HG02610 (cell line): Measurements from ENCODE around the gene AS3MT.
"Not testable (repeated sequence)": the region's sequence is repeated elsewhere in the genome, so short reads cannot be mapped to it uniquely, and the experiment has no call there.

ENCODE experiments used
- ATAC-seq: cut with Tn5 transposase; IDR thresholded peaks from one replicate; pipeline ENCODE4 v1.9.1; 2021; ENCODE audit warnings: mild to moderate bottlenecking, moderate library complexity; ENCODE audit not compliant: unreplicated experiment

AS3MT gene, protein sequence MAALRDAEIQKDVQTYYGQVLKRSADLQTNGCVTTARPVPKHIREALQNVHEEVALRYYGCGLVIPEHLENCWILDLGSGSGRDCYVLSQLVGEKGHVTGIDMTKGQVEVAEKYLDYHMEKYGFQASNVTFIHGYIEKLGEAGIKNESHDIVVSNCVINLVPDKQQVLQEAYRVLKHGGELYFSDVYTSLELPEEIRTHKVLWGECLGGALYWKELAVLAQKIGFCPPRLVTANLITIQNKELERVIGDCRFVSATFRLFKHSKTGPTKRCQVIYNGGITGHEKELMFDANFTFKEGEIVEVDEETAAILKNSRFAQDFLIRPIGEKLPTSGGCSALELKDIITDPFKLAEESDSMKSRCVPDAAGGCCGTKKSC

DNA sequence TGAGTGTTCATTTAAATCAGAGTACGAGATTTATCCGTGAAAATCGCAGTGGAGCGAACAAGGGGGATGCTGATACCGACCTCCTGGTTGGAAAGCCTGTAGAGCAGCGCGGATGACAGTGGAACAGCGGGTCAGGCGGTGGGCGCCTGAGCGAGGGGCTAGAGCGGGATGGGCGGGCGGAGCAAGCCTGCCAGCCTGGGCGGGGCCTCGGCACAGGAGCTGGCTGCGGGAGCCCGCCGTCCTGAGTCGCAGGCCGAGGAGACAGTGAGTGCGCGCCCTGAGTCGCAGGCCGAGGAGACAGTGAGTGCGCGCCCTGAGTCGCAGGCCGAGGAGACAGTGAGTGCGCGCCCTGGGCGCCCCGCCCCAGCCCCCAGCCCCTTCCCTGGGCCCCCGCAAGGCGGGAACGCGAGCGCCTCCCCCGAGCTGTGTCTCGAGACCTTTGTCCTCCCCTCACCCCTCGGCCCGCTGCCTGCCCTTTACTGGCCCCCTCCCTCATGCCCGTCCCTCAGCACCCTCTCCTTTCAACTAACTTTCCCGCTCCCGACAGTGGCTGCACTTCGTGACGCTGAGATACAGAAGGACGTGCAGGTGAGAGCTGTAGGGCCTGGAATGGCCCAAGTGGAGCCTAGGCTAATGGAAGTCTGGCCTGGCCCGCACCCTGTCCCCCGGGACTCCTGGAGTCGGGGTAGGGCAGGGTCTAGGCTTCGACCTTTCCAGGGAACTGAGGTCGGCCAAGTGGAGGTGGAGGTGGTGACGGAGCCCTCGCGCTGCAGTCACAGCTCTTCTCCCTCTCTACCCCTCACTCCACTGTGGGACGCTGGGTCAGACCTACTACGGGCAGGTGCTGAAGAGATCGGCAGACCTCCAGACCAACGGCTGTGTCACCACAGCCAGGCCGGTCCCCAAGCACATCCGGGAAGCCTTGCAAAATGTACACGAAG, at the start of gene AS3MT:
TSS of gene AS3MT (plus strand) at position 213 of the 941 bp plus-strand sequence. CDS start at position 336, 123 bp downstream.
- ATAC-seq = peak; percentile 67

DNA sequence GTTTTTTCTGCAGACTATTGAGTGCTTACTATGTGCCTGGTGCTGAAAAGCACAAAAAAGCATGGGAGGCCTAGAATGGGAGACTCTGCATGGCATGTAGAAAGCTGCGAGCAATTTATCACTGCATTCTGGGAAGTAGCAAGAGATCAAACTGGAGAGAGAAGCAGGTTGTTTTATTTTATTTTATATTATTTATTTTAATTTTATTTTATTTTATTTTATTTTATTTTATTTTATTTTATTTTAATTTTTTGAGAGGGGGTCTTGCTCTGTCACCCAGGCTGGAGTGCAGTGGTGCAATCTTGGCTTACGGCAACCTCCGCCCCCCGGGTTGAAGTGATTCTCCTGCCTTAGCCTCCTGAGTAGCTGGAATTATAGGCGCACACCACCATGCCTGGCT, 49.3 kb upstream of the AS3MT start:
- not testable (repeated sequence) for ATAC-seq

DNA sequence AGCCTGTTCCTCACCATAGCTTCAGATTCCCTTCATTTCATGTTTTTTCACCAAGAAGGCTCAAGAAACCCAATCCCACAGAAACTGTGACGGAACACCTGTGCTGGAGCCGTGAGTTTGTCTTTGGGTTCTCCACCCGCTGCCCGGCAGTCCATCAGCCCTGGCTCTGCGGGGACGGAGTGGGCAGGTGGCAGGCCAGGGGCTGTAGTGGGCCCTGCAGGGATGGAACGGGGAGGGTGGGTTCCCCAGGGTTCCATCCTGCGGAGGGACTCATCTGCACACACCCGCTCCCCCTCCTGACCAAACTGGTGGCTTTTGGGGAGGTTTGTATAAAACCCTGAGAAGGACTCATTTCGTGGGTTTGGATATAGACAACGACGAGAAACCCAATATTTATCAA, 47.0 kb upstream of the AS3MT start:
- no peak for ATAC-seq

DNA sequence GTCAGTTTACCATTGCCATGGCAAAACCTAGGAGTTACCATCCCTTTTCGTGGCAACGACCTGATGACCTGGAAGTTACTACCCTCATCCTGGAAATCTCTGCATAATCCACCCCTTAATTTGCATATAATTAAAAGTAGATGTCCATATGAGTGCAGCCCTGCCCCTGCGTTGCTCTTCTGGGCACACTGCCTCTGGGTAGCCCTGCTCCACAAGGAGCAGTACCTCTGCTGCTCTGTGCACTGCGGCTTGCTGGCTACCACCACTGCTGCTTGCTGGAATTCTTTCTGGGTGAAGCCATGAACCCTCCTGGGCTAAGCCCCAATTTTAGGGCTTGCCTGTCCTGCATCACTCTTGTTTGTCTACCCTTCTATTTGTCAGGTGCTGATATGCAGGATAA, 44.6 kb upstream of the AS3MT start:
- no peak for ATAC-seq

DNA sequence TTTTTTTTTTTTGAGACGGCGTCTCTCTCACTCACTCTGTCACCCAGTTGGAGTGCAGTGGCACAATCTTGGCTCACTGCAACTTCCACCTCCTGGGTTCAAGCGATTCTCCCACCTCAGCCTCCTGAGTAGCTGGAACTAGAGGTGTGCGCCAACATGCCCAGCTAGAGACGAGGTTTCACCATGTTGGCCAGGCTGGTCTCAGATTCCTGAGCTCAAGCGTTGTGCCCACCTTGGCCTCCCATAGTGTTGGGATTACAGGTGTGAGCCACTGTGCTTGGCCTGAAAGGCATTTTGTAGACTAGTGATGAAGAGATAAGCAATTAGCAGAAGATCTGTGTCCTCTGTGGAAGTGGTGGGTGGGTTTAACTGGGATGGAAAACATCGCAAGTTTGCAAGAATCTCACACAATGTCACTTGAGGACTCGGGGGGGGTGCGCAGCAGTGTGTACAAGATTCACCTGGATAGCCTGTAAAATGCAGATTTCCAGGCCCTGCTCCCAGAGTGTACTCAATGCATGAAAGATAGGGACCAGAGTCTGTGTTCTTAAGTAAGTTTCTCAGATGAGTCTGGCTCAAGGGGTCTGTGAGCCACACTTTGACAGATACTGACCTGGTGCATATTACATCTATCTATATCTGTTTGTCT, 43.0 kb upstream of the AS3MT start:
- ATAC-seq = no peak

DNA sequence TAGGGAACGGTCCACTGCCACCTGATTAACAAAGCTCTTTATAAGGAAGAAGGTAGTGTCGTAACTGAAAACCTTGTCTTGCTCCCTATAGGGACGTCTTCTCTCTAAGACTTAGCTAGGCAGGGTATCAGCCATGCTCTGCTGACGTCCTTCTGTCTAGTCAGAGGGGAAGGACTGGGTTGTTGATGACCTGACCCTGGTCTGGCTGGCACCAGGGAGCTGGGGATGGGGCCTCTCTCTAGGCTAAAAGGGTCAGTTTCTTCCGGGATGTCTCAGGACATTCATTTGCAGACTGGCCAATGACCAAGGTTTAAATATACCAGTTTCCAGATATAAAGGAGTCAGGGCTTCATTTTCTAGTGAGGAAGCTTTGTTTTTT, 41.7 kb upstream of the AS3MT start:
- ATAC-seq = no peak

DNA sequence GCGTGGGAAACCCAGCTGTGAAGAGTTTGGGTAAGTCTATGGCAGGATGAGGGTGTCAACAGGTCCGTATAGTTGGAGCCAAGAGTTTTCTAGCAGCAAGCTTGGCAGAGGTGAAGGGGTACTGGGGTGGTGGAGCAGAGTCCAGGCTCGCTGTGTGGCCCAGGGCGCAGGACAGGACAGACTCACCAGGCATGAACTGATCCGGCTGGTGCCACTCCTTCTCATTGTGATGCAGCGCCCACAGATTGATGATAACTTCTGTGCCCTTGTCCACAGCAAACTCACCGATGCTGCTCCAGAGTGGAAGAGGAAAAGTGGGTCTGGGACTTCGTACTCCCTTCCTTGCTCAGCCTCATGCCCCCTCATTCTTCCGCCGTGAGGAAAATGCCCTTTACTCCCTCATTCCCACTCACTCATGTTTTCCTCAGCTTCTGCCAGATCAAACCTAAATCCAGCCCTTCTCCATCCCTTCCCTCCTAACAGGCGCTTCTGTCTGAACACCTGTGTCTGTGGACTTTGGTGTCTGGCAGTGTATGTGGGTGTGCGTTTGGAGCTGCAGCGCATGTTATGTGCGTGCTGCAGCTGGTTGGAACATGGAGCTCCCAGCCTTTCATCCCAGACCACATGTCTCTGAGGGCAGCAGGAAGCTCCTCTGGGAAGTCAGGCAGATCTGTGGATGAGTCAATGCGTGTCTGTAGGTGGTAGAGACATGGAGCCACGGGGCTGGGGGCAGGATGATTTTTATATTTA, 37.8 kb upstream of the AS3MT start:
- no peak for ATAC-seq

DNA sequence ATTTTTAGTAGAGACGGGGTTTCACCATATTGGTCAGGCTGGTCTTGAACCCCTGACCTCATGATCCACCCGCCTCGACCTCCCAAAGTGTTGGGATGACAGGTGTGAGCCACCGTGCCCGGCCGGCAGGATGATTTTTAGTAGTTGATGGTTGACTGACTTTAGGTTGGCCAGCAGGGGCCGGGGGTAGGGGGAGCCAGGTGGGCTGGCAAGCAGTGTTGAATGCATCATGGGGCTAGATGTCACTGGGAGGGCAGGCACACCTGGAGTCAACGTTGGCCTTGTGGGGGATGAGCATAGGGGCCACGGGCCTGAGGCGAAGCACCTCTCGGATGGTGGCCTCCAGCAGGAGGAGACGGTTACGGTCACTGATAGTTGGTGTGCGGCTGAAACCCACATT, 37.0 kb upstream of the AS3MT start:
- no peak for ATAC-seq

DNA sequence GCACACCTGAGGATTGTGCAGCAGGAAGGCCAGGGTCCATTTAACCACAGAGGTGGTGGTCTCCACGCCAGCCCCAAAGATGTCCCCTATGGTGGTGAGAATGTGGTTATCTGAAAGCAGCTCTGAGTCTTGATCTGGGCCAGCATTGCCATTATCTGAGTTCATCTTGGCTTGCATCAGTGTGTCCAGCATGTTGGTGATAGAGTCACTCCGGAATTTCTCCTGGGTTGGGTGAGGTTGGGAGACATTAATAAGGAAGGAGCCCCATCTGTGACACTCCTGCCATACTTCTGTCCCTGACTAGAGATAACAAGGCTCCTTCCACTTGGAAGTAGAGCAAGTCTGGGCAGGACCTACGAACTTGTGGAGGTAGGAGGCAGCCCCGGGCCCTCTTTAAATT, 36.3 kb upstream of the AS3MT start:
- no peak for ATAC-seq

DNA sequence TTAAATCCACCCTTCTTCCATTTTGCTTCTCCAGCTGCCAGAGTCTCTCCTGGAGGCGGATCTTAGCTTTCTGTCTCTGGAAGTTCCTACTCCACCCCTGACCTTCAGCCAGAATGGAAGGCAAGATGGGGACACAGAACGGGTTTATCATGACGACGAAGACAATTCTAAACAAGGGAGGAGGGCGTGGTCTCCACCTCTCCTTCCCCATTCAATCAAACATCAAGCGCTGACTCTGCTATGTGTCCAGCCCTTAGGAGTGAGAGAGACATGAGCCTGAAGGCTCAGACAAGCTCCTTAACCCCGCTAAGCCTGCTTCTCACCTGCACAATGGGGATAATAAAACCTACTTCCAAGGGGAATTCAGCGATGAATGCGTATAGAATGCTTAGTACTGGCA, 35.1 kb upstream of the AS3MT start:
- ATAC-seq = no peak

DNA sequence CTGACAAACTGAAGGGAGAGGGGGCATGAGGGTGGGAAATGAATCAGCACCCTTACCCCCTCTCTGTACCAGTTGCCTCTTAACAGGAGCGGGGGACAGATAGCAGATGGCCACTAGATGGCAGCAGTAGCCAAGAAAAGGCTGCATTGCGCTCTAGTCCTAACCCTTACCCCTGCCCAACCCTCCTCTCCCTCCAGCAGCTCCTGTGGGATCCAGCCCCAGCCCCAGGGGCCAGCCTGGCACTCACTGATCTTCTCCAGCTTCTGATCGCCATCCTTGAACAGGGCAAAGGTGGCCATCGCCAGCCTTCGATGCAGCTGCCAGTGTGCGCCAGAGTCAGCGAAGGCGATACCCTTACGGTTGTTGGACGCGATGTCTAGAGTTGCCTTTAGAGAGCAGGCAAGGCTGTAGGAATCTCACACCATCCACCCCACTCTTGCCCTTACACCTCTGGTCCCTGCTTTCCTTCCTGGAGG, 34.2 kb upstream of the AS3MT start:
- ATAC-seq = no peak

DNA sequence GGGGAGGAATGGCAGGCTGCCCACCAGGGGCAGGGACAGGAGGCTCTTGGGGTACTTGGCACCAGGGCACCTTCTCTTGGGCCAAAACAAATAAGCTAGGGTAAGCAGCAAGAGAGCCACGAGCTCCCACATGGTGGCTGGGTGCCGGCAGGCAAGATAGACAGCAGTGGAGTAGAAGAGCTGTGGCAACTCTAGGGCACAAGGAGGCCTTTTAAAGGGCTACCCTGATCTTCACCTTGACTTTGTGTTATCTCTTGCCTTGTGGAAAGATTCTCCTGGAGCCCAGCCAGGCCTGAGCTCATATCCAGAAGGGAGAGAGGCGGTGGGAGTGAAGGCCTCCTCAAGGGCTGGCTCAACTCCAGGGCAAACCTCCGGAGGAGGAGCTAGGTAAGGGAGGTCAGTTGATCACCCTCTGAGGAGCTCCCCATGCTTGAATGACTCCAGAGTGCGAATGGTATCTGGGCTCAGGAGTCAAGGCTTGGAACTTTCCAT, 32.0 kb upstream of the AS3MT start, which contains the start of gene CYP17A1:
TSS of gene CYP17A1 (minus strand) at position 184 of the 492 bp plus-strand sequence. CDS start at position 132, 52 bp downstream.
- ATAC-seq = no peak

DNA sequence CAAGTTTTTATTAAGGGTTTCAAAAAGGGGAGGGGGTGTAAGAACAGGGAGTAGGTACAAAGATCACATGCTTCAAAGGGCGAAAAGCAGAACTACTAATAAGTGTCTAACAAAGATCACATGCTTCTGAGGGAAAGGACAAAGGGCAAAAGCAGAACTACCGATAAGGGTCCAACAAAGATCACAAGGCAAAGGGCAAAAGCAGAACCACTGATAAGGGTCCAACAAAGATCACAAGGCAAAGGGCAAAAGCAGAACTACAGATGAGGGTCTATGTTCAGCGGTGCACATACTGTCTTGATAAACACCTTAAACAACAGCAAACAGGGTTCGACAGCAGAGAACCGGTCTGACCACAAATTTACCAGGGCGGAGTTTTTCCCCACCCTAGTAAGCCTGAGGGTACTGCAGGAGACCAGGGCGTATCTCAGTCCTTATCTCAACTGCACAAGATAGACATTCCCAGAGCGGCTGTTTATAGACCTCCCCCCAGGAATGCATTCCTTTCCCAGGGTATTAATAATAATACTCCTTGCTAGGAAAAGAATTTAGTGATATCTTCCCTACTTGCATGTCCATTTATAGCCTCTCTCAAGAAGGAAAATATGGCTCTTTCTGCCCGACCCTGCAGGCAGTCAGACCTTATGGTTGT, 30.9 kb upstream of the AS3MT start:
- not testable (repeated sequence) for ATAC-seq

DNA sequence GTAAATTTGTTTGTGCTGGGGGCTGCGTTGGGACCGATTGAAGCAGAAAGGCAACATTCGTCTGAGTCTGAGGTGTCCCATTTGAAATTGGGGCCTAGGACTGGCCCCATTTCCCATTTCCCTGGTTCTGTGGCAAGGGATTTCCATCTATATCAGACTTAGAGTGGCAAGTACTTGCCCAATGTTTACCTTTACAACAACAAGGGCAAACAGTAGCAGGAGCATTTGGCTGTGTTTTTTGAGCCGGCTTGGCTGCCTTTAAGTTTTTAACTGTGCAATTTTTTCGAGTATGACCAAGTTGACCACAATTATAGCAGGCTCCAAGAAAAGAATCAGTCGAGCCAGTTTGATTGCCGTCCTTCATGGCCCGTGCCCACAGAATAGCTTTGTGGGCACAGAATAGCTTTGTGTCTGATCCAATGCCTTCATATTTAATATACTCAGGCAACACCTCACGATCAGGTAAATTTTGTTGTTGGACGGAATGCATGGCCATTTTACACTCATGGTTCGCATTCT, 27.4 kb upstream of the AS3MT start:
- ATAC-seq = no peak

DNA sequence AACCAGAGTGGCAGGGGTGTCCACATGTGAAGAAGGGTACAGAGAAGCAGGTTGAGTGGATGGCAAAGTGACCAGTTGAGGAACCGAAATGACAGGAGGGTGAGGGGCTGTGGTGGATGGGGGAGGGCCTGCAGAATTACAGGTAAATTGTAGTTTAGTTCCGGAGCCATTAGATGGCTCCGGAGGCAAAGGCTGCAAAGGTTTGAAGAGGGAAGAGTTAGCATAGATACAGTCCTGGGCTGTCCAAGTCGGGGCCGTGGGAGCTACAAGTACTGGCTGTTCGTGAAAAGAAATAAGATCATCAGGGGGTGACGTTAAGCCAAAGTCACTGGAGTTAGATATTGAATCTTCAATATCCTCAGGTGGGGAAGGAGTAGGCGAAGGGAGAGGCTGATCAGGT, 26.1 kb upstream of the AS3MT start:
- not testable (repeated sequence) for ATAC-seq

DNA sequence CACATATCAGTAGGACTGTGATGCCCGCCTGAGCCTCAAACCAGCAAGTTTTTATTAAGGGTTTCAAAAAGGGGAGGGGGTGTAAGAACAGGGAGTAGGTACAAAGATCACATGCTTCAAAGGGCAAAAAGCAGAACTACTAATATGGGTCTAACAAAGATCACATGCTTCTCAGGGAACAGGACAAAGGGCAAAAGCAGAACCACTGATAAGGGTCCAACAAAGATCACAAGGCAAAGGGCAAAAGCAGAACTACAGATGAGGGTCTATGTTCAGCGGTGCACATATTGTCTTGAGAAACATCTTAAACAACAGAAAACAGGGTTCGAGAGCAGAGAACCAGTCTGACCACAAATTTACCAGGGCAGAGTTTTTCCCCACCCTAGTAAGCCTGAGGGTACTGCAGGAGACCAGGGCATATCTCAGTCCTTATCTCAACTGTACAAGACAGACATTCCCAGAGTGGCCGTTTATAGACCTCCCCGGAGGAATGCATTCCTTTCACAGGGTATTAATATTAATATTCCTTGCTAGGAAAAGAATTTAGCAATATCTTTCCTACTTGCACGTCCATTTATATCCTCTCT, 25.0 kb upstream of the AS3MT start:
- ATAC-seq = not testable (repeated sequence)

DNA sequence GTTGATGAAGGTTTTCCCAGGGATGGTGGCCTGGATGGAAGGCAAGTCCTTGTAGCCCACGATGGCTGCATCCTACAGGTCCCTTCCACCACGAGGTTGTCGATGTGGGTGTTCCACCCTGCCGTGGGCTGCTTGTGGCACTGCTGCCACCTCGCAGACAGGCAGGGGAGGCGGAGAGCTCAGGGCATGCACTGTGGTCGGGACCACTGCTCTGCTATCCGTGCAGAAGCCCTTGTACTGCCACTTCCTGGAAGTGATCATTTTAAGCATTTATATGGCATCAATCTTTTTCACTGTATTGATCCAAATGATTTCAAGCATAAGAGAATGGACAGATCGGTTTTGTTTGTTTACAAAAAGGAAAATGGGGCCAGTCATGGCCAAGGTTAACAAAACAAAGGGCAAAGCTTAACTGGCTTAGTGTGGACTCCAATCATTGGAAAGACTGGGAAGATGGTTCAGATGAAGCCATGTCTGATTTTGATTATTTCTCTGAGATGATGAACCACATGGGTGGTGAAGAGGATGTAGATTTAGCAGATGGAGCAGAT, 23.8 kb upstream of the AS3MT start:
- ATAC-seq = no peak

DNA sequence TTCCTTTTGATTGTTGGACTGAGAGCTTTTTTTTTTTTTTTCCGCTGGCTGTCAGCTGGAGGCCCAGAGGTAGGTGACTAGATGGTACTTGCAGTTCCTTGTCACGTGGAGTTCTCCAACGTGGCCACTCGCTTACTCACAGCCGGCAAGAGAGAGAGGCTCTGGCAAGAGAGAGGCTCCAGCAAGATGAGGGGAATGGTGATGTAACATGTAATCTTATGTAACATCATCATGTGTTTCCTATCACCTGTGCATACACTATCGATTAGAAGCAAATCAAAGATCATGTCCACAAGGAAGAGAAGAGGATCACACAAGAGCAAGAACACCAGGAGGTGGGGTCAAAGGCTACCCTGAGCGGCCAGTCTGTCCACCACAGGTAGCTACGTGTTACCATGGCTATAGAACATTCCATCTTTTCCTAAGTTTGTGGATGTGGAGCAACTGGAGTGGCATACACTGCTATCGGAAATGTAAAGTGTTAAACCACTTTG, 19.2 kb upstream of the AS3MT start:
- no peak for ATAC-seq

DNA sequence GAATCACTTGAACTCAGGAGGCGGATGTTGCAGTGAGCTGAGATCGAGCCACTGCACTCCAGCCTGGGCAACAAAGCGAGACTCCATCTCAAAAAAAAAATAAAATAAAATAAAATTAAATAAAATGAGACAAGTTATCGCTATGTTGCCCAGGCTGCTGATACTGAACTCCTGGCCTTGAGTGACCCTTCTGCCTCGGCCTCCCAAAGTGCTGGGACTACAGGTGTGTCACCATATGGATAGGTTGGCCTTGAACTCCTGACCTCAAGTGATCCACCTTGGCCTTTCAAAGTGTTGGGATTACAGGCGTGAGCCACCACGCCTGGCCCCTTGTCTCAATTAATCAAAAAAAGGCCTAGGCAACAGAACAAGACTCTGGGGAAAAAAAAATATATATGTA, 16.0 kb upstream of the AS3MT start:
- ATAC-seq = not testable (repeated sequence)
